PC-9 (cell line): ENCODE results near the gene CD247. TPM values are rescaled to one million over a fixed set of nuclear protein-coding genes. Genes with fewer than 3 reads are reported as not detected.

Source experiments
- BruUV-seq: library from RNA; stranded (reverse); fragments of 400-500 nt; replicated peaks from 2 replicates; lab custom pipeline; 2021; lab: Mats Ljungman, UMichigan
- CTCF ChIA-PET: fragments of 300-600 bp; sonication (Branson Sonifier 250); formaldehyde crosslinking; loops from one replicate; lab custom pipeline; 2022; ENCODE audit warnings: antibody characterized with exemption; lab: Charles Lee
- POLR2A ChIA-PET: fragments of 300-600 bp; sonication (Branson Sonifier 250); formaldehyde crosslinking; loops from one replicate; lab custom pipeline; 2022; ENCODE audit warnings: antibody characterized with exemption; ENCODE audit not compliant: unreplicated experiment; lab: Charles Lee
- DNase-seq, 2 experiments: peaks; one replicate each; pipeline versions ENCODE4 v3.0.0 to v3.0.0-alpha.2; 2015 to 2022; ENCODE audit warnings: mixed read lengths in 1 of 2
- H2AFZ ChIP-seq: fragments of 200-600 bp; sonication (generic); 2 replicates; pipeline ENCODE4 v1.8.1; 2017; ENCODE audit warnings: antibody characterized with exemption
- H3F3A ChIP-seq: fragments of 200-600 bp; sonication (generic); 2 replicates; pipeline ENCODE4 v1.8.1; 2017; ENCODE audit warnings: antibody characterized with exemption, mild to moderate bottlenecking, low read depth; ENCODE audit not compliant: insufficient read depth
- H3K27ac ChIP-seq: fragments of 200-600 bp; sonication (generic); 2 replicates; pipeline ENCODE4 v1.6.1; 2016; ENCODE audit warnings: mixed run types
- H3K27me3 ChIP-seq: fragments of 200-600 bp; sonication (generic); 2 replicates; pipeline ENCODE4 v1.6.1; 2016; ENCODE audit warnings: low read depth, mixed run types; ENCODE audit not compliant: insufficient read depth
- H3K36me3 ChIP-seq: fragments of 200-600 bp; sonication (generic); 2 replicates; pipeline ENCODE4 v1.6.1; 2016; ENCODE audit warnings: low read depth, mixed run types
- H3K4me1 ChIP-seq: fragments of 200-600 bp; sonication (generic); replicated peaks from 2 replicates; pipeline ENCODE4 v1.6.1; 2016; ENCODE audit warnings: mixed run types; ENCODE audit not compliant: insufficient read depth
- H3K4me2 ChIP-seq: fragments of 200-600 bp; sonication (generic); 2 replicates; pipeline ENCODE4 v1.6.1; 2017; ENCODE audit warnings: mixed run types
- H3K4me3 ChIP-seq: fragments of 200-600 bp; sonication (generic); 2 replicates; pipeline ENCODE4 v1.6.1; 2016; ENCODE audit warnings: mixed run types
- H3K79me2 ChIP-seq: fragments of 200-600 bp; sonication (generic); 2 replicates; pipeline ENCODE4 v1.6.1; 2017; ENCODE audit warnings: low read depth, mixed run types
- H3K9me2 ChIP-seq: fragments of 200-600 bp; sonication (generic); 2 replicates; pipeline ENCODE4 v1.8.1; 2017; ENCODE audit warnings: mild to moderate bottlenecking; ENCODE audit not compliant: insufficient read depth
- H3K9me3 ChIP-seq: fragments of 200-600 bp; sonication (generic); 2 replicates; pipeline ENCODE4 v1.8.1; 2016; ENCODE audit warnings: low read depth; ENCODE audit not compliant: insufficient read depth
- H4K20me1 ChIP-seq: fragments of 200-600 bp; sonication (generic); 2 replicates; pipeline ENCODE4 v1.8.1; 2017; ENCODE audit not compliant: insufficient read depth
- EZH2 ChIP-seq: fragments of 200-600 bp; sonication (generic); IDR thresholded peaks from 2 replicates; pipeline ENCODE4 v1.8.0; 2017; ENCODE audit warnings: antibody characterized with exemption, low read depth
- intact Hi-C: fragments of 100-400 bp; cut with micrococcal nuclease; formaldehyde crosslinking; loops from one replicate; pipeline ENCODE4 v1.10.0; 2022; ENCODE audit not compliant: unreplicated experiment
- total RNA-seq: library from RNA; stranded (reverse); gene quantifications from 2 replicates; pipeline ENCODE4 v1.2.3, GENCODE V29; 2021
- TF ChIP-seq, protein P1 (sequence below): fragments of 200-600 bp; sonication (generic); conservative IDR thresholded peaks from 2 replicates; pipeline ENCODE4 v1.6.1; 2017; ENCODE audit warnings: mixed run types, antibody characterized with exemption, mild to moderate bottlenecking, moderate library complexity

CD247 gene
- total RNA-seq, 1 experiment from 2014 or later: not detected

DNA sequence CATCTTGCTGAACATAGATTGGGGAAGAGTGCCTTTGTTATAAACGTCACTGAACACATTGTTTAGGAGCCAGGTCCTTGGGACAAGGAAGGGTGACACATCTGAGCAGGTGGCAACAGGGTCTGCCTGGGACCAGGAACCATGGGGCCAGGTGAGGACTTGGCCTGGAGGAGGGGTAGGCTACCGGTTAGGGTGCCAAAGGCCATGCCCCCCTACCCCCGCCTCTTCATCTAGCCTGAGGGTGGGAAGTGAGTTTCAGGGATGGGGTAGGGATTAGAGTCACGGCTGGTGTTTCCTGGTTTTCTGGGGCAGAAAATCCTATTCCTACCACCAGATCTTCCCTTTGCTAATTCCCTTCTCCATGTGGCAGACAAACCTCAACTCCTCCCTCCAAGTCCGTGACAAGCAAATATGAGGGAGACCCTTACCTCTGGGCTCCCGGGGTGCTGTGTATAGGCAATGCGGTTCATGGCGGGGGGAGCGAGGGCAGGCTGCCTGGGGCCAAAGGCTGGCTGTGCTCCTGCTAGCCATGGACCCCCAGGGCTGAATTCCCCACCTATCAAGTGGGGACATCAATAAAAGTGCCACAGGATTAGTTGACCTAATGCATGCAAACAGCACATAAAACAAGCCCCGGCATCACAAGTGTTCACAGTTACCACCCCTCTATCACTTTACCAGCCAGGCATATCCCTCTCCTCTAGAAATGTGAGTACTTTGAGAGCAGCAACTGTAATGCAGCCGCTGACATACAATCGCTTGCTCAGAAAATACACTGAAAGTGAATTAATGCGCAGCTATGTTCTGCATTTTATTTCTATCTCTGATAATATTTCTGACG is 14.5 kb downstream of the CD247 start:
- ChIA-PET POLR2A (no interaction called here), CTCF (no interaction called here)
- no peaks in the 10 kb centered on the region for H3F3A ChIP-seq
- peaks cover 1% of the 10 kb centered on the region; the same call in 1 of the 2 replicates for H3K9me3 ChIP-seq
- TF ChIP-seq EZH2: no peak
- TF ChIP-seq, protein P1, sequence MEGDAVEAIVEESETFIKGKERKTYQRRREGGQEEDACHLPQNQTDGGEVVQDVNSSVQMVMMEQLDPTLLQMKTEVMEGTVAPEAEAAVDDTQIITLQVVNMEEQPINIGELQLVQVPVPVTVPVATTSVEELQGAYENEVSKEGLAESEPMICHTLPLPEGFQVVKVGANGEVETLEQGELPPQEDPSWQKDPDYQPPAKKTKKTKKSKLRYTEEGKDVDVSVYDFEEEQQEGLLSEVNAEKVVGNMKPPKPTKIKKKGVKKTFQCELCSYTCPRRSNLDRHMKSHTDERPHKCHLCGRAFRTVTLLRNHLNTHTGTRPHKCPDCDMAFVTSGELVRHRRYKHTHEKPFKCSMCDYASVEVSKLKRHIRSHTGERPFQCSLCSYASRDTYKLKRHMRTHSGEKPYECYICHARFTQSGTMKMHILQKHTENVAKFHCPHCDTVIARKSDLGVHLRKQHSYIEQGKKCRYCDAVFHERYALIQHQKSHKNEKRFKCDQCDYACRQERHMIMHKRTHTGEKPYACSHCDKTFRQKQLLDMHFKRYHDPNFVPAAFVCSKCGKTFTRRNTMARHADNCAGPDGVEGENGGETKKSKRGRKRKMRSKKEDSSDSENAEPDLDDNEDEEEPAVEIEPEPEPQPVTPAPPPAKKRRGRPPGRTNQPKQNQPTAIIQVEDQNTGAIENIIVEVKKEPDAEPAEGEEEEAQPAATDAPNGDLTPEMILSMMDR: no peak
- peaks cover 26% of the 10 kb centered on the region for H3K27me3 ChIP-seq
- no peak overlapping the region for H3K4me2 ChIP-seq
- no peak overlapping the region for H3K27ac ChIP-seq
- DNase-seq: no peak
- intact Hi-C loops: no loop called here
- H3K79me2 ChIP-seq: no peaks in the 10 kb centered on the region
- no peaks in the 10 kb centered on the region for H3K9me2 ChIP-seq
- no peaks in the 10 kb centered on the region for H4K20me1 ChIP-seq
- no peaks in the 10 kb centered on the region for H3K4me1 ChIP-seq
- H2AFZ ChIP-seq: no peak overlapping the region
- H3K36me3 ChIP-seq: no peaks in the 10 kb centered on the region
- BruUV-seq: no TSS peak
- H3K4me3 ChIP-seq: no peak overlapping the region

DNA sequence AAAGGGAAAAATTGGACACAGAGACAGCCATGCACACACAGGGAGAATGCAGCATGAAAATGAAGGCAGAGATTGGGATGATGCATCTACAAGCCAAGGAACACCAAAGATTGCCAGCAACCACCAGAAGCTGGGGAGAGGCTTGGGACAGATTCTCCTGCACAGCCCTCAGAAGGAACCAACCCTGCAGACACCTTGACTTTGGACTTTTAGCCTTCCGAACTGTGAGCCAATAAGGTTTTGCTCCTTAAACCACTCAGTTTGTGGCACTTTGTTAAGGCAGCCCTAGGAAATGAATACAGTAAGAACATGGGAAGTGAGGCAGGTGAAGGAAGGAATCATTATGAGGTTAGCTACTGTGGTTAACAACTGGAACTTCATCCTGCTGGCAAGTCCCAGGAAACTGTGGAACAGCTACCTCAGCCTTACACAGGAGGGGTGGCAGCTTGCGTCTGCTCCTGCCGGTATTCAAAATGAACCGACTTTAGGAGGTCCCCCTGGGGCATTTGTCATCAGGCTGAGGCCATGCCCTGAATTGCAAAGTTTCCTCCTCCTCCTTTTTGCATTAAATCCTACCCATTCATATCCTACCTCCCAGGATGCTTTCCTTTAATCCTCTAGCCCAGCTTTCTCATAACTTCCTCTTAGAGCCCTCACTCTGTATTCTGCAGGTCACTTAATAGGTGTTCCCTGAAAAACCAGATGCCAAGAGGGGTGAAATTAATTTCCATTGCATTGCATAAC is 15.4 kb downstream of the CD247 start:
- peaks cover 26% of the 10 kb centered on the region for H3K27me3 ChIP-seq
- CTCF ChIA-PET: no interaction called here
- peaks cover 4% of the 10 kb centered on the region; the same call in 1 of the 2 replicates for H3K9me3 ChIP-seq
- no peaks in the 10 kb centered on the region for H3K79me2 ChIP-seq
- no peak overlapping the region for H3K27ac ChIP-seq
- no peak overlapping the region for H2AFZ ChIP-seq
- no peaks in the 10 kb centered on the region for H3K9me2 ChIP-seq
- no peak overlapping the region for H3K4me2 ChIP-seq
- TF ChIP-seq, protein P1: no peak
- TF ChIP-seq EZH2: no peak
- DNase-seq: no peak
- POLR2A ChIA-PET: no interaction called here
- no peaks in the 10 kb centered on the region for H4K20me1 ChIP-seq
- H3K4me1 ChIP-seq: no peaks in the 10 kb centered on the region
- no peaks in the 10 kb centered on the region for H3K36me3 ChIP-seq
- BruUV-seq: no TSS peak
- H3F3A ChIP-seq: no peaks in the 10 kb centered on the region
- H3K4me3 ChIP-seq: no peak overlapping the region
- intact Hi-C loops: no loop called here

DNA sequence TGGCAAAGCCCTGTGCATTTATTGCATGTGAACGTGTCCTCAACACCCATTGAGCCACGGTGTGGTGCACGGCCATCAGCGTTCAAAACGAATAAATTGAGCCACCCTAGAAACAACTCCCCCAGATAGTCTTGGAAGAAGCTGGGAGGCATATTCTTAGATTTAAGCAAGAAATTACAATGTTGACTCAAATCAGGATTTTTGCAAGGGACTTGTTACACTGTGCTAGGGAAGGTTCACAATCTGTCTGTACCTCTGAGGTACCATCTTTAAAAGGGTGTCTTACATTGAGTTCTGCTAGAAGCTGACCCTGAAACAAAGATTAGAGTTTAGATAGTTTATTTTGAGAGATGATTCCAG is 16.2 kb downstream of the CD247 start:
- intact Hi-C loops: no loop called here
- Histone ChIP-seq H4K20me1 (no peaks in the 10 kb centered on the region), H3F3A (no peaks in the 10 kb centered on the region), H3K4me2 (no peak overlapping the region), H3K4me3 (no peak overlapping the region), H3K4me1 (no peaks in the 10 kb centered on the region), H3K27ac (no peak overlapping the region), H3K79me2 (no peaks in the 10 kb centered on the region), H3K9me3 (peaks cover 4% of the 10 kb centered on the region; the same call in 1 of the 2 replicates), H3K27me3 (peaks cover 26% of the 10 kb centered on the region), H3K9me2 (no peaks in the 10 kb centered on the region), H2AFZ (no peak overlapping the region), H3K36me3 (no peaks in the 10 kb centered on the region)
- ChIA-PET CTCF (no interaction called here), POLR2A (no interaction called here)
- DNase-seq: no peak
- BruUV-seq: no TSS peak
- no peak for TF ChIP-seq EZH2
- TF ChIP-seq, protein P1: no peak
